Adrenal gland (tissue), 12 donors: ENCODE results near the gene FARS2. TPM values are rescaled to one million over a fixed set of nuclear protein-coding genes. Genes with fewer than 3 reads are reported as not detected.
"Not testable (repeated sequence)": the region's sequence is repeated elsewhere in the genome, so short reads cannot be mapped to it uniquely, and the experiment has no call there.

Experiments
- DNase-seq, 7 donors: peaks; one replicate each; pipeline ENCODE4 v3.0.0-alpha.2; 2019 to 2020
- H3K27ac ChIP-seq, 5 donors: fragments of 200-600 bp; sonication (generic) in 4 of 5; 1 replicate in 3 of 5; 2 replicates in 2 of 5; pipeline versions ENCODE4 v1.5.1 to v1.8.0; 2016 to 2020; ENCODE audit warnings: mild to moderate bottlenecking in 1 of 5
- H3K27me3 ChIP-seq: fragments of 200-600 bp; 2 replicates; pipeline ENCODE4 v1.8.0; 2021
- H3K36me3 ChIP-seq, 2 donors: fragments of 200-600 bp; replicated peaks in 1 of 2; 1 replicate in 1 of 2; 2 replicates in 1 of 2; pipeline versions ENCODE4 v1.5.1 to v1.8.0; 2018 to 2022
- H3K4me1 ChIP-seq, 2 donors: fragments of 200-600 bp; replicated peaks in 1 of 2; 1 replicate in 1 of 2; 2 replicates in 1 of 2; pipeline versions ENCODE4 v1.5.1 to v1.8.0; 2018 to 2021
- H3K4me3 ChIP-seq, 4 donors: fragments of 200-600 bp; sonication (generic) in 3 of 4; one replicate each; pipeline ENCODE4 v1.5.1; 2016 to 2018
- H3K9me3 ChIP-seq, 3 donors: fragments of 200-600 bp; sonication (generic) in 1 of 3; replicated peaks in 1 of 3; 1 replicate in 2 of 3; 2 replicates in 1 of 3; pipeline versions ENCODE4 v1.5.1 to v1.8.0; 2016 to 2021
- POLR2A ChIP-seq, 2 donors: fragments of 450-650 bp; IDR thresholded peaks; one replicate each; pipeline ENCODE4 v1.6.1; 2017; ENCODE audit warnings: antibody characterized with exemption in 2 of 2, mild to moderate bottlenecking in 2 of 2, moderate library complexity in 1 of 2
- WGBS, 4 donors: extraction: QIAGEN DNeasy Blood & Tissue Kit in 2 of 4; methylation state at CpG; one replicate each; pipeline versions ENCODE4 v1.1.5 to v1.1.7; 2013 to 2017; 5-methylcytosine and 5-hydroxymethylcytosine counted together
- intact Hi-C, 2 donors: fragments of 100-400 bp; cut with DNase I; formaldehyde crosslinking; loops; one replicate each; pipeline versions ENCODE4 v1.14.1 to v1.15.0; 2022 to 2023
- polyA plus RNA-seq, 3 donors: library from polyadenylated mRNA; stranded (reverse); fragments of 200-250 nt in 2 of 3; fragments of 350-450 nt in 1 of 3; fragmentation: Illumina TruSeq in 1 of 3; extraction: RNeasy Lipid Tissue Mini Kit (QIAGEN cat#74804) in 1 of 3; gene quantifications; one replicate each; pipeline ENCODE4 v1.2.3, GENCODE V29; 2013 to 2014
- total RNA-seq, 9 donors: library from RNA; depleted of rRNA in 4 of 9; stranded (reverse); fragments of >200 nt in 4 of 9; fragments of 120-200 nt in 1 of 9; fragmentation: NEBNext Ultra II Directional in 1 of 9; extraction: Animal tissue kit (Norgen Biotek cat#: 25700) in 1 of 9; gene quantifications; one replicate each; pipeline versions ENCODE4 v1.1.0 to v1.2.4, GENCODE V29; 2013 to 2023
- TF ChIP-seq, protein P1 (sequence below), 6 experiments: fragments of 450-650 bp in 4 of 6; fragments of 200-600 bp in 2 of 6; sonication (generic) in 1 of 6; IDR thresholded peaks; 1 replicate in 5 of 6; 2 replicates in 1 of 6; pipeline versions ENCODE4 v1.5.1 to v1.8.0; 2016 to 2021; ENCODE audit warnings: antibody characterized with exemption in 6 of 6, mild to moderate bottlenecking in 2 of 6, moderate library complexity in 1 of 6
- donor health status: healthy with polysubstance abuse.
- donor health status: Bipolar disorder and iron deficiency.
- donor health status: DM: yes; HTN: yes; CAD: no.
- donor health status: DM: no; HTN: no; CAD: no.
- donor health status: DM: no; HTN: no; CAD: no.
- donor health status: DM: yes; HTN: yes; CAD: no.

FARS2 gene
- total and polyA plus RNA-seq, 12 donors: 7.2 to 55.2 (median 19.8) TPM

DNA sequence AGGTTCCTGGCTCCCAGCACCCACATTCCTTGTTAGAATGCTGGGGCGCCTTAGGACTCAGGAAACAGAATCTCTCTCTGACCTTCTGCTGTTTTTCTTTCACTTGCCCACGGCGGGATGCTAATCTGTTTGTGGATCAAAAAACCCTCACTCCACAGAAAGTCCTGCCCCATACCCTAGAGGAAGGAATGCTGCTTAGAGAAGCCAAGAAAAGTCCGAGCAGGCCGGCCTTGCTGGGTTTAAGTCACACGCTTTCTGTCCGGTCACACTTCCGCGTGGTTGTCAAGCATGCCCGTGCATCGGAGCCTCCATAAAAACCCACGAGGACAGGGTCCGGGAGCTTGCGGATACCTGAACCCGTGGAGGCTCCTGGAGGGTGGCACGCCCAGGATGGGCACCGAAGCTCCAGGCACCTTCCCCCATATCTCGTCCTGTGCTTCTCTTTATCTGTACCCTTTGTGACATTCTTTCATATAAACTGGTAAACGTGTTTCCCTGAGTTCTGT, 522.3 kb downstream of the FARS2 start:
- no peaks in the 10 kb centered on the region for H3K4me1 ChIP-seq
- TF ChIP-seq POLR2A (IDR thresholded peaks at IDR 0.05): no peak
- TF ChIP-seq, protein P1, sequence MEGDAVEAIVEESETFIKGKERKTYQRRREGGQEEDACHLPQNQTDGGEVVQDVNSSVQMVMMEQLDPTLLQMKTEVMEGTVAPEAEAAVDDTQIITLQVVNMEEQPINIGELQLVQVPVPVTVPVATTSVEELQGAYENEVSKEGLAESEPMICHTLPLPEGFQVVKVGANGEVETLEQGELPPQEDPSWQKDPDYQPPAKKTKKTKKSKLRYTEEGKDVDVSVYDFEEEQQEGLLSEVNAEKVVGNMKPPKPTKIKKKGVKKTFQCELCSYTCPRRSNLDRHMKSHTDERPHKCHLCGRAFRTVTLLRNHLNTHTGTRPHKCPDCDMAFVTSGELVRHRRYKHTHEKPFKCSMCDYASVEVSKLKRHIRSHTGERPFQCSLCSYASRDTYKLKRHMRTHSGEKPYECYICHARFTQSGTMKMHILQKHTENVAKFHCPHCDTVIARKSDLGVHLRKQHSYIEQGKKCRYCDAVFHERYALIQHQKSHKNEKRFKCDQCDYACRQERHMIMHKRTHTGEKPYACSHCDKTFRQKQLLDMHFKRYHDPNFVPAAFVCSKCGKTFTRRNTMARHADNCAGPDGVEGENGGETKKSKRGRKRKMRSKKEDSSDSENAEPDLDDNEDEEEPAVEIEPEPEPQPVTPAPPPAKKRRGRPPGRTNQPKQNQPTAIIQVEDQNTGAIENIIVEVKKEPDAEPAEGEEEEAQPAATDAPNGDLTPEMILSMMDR (IDR thresholded peaks at IDR 0.05): no peak
- H3K9me3 ChIP-seq: no peaks in the 10 kb centered on the region
- no peak for DNase-seq
- intact Hi-C loops: no loop called here
- H3K4me3 ChIP-seq: no peak overlapping the region
- no peak overlapping the region for H3K27ac ChIP-seq
- no peaks in the 10 kb centered on the region for H3K27me3 ChIP-seq
- H3K36me3 ChIP-seq: no peaks in the 10 kb centered on the region
- 89 to 93% (median 90%) methylated on average over 19 of the region's 19 CpGs for WGBS, 4 donors

DNA sequence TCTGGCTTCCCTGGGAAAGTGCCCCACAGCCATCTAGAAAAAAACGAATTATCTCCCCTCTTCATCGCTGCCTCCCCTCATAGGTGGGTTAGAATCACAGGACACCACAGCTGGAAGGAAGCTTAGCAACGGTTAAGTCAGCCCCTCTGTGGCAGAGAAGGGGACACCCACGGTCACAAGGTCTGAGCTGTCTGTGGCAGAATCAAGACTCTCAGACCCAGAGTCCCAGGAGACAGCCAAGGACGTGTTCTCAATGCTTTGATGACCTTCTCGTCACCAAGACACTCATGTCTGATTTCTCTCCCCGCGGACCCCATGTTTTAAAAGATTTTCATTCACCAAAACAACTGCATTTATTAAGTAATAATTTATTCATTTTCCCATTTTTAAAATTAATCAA, 523.9 kb downstream of the FARS2 start:
- H3K27me3 ChIP-seq: no peaks in the 10 kb centered on the region
- H3K9me3 ChIP-seq: no peaks in the 10 kb centered on the region
- intact Hi-C loops: no loop called here
- no peaks in the 10 kb centered on the region for H3K4me1 ChIP-seq
- H3K27ac ChIP-seq: no peak overlapping the region
- no peaks in the 10 kb centered on the region for H3K36me3 ChIP-seq
- no peak for TF ChIP-seq POLR2A (IDR thresholded peaks at IDR 0.05)
- TF ChIP-seq, protein P1 (IDR thresholded peaks at IDR 0.05): no peak
- 85 to 89% (median 87%) methylated on average over 8 of the region's 8 CpGs for WGBS, 4 donors
- no peak overlapping the region for H3K4me3 ChIP-seq
- no peak for DNase-seq

DNA sequence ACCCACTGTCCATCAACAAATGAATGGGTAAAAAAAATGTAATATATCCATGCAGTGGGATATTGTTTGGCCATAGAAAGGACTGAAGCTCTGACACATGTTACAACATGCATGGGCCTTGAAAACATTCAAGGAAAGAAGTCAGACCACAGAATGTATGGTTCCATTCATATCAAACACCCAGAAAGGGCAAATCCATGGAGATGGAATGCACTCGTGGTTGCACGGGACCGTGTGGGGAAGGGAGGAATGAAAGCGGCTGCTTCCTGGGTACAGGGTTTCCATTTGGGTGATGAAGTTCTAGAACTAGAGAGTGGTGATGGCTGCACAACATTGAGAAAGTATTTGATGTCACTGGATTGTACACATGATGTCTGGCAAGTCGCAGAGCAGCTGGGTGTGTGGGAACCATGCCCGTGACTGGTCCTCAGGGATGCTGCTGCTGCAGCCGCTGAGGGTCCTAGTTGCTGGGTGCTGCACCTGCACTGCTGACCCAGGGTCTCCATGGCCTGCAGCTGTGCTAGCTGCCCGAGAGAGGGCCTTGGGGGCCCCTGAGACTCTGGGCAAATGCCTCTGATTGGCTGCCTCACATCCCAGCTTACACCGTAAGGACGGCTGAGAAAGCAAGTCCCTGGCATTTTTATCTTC, 525.1 kb downstream of the FARS2 start:
- no peak overlapping the region for H3K27ac ChIP-seq
- no peak for DNase-seq
- TF ChIP-seq POLR2A (IDR thresholded peaks at IDR 0.05): no peak
- TF ChIP-seq, protein P1 (IDR thresholded peaks at IDR 0.05): no peak
- H3K9me3 ChIP-seq: no peaks in the 10 kb centered on the region
- H3K36me3 ChIP-seq: no peaks in the 10 kb centered on the region
- H3K4me1 ChIP-seq: no peaks in the 10 kb centered on the region
- H3K27me3 ChIP-seq: no peaks in the 10 kb centered on the region
- intact Hi-C loops: no loop called here
- WGBS, 4 donors: 81 to 88% (median 85%) methylated on average over 5 to 10 of the region's 10 CpGs
- H3K4me3 ChIP-seq: no peak overlapping the region

DNA sequence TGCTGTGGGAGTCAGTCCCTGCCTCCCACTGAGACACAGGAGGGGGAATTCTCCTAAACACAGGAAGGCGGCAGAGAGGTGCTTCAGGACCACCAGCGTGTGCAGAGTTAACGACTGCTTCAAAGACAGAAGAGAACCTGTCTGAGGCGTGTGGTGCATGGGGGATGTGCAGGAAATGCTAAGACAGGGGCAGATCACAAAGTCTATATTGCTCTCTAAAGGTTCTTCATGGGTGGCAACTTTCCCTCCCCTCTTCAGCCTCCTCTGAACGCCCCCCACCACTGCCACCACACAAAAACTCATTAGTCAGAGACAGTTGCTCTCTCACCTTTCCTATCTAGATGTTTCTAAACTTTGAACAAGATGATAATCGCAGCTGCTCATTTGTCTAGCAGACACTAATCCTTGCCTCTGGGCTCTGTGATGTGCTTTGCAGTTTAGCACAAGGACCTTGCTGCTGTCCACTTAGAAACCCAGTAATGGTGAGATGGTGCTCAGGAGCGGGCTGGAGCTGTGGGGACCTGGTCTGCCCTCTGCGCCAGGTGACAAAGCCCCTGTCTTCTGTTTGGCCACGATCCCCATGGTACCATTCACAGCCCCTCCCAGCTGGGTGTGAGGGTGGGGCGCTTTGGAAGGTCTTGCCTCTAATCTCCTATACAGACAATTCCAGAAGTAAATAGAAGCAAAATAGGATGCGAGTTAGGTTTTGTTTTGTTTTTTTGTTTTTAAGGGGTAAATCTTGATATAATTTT, 525.8 kb downstream of the FARS2 start:
- intact Hi-C loops: no loop called here
- Histone ChIP-seq H3K36me3 (no peaks in the 10 kb centered on the region), H3K9me3 (no peaks in the 10 kb centered on the region), H3K27me3 (no peaks in the 10 kb centered on the region), H3K27ac (no peak overlapping the region), H3K4me3 (no peak overlapping the region), H3K4me1 (no peaks in the 10 kb centered on the region)
- 61 to 73% (median 63%) methylated on average over 10 to 11 of the region's 11 CpGs for WGBS, 4 donors
- DNase-seq: no peak
- TF ChIP-seq, protein P1 (IDR thresholded peaks at IDR 0.05): no peak
- TF ChIP-seq POLR2A (IDR thresholded peaks at IDR 0.05): no peak

DNA sequence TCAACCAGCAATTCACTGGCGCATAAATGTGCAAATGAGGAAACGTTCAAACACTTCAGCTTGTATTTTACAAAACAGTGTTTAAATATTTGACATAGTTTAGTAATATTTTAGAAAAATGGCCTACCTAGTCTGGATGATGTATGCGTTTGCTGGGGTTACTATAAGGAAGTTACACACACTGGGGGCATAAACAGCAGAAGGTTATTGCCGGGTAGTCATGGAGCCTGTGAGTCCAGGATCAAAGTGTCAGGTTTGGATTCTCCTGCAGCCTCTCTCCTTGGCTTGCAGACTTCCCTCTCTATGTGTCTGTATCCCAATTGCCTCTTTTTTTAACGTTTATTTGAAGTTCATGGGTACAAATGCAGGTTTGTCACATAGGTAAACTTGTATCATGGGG, 528.1 kb downstream of the FARS2 start:
- H3K4me3 ChIP-seq, intact Hi-C loops, H3K27ac ChIP-seq, H3K9me3 ChIP-seq, H3K4me1 ChIP-seq, DNase-seq, H3K36me3 ChIP-seq, H3K27me3 ChIP-seq: not testable (repeated sequence)
- WGBS, 4 donors: 80 to 87% (median 83%) methylated on average over 5 of the region's 5 CpGs

DNA sequence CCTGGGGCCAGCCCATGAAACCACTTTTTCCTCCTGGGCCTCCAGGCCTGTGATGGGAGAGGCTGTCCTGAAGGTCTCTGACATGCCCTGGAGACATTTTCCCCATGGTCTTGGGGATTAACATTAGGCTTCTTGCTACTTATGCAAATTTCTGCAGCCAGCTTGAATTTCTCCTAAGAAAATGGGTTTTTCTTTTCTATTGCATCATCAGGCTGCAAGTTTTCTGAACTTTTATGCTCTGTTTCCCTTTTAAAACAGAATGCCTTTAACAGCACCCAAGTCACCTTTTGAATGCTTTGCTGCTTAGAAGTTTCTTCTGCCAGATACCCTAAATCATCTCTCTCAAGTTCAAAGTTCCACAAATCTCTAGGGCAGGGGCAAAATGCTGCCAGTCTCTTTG, 535.2 kb downstream of the FARS2 start:
- H3K4me3 ChIP-seq, intact Hi-C loops, H3K36me3 ChIP-seq, DNase-seq, H3K9me3 ChIP-seq, H3K27ac ChIP-seq, H3K4me1 ChIP-seq, H3K27me3 ChIP-seq: not testable (repeated sequence)

DNA sequence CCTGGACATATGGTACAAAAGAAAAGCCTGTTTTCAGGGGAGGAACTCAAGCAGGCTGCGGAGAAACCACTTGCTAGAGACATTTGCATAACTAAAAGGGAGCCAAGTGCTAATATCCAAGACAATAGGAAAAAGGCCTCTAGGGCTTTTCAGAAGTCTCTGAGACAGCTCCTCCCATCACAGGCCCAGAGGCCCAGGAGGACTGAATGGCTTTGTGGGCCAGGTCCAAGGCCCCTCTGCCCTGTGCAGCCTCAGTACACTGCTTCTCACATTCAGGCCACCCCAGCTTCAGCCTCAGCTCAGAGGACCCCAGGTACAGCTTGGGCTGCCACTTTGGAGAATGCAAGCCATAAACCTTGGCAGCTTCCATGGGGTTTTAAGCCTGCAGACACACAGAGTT, 545.1 kb downstream of the FARS2 start:
- H3K9me3 ChIP-seq, H3K4me3 ChIP-seq, H3K4me1 ChIP-seq, DNase-seq, H3K27me3 ChIP-seq, H3K36me3 ChIP-seq, H3K27ac ChIP-seq, intact Hi-C loops: not testable (repeated sequence)
- WGBS, 4 donors: 94 to 100% (median 96%) methylated on average over 1 of the region's 1 CpG
